Kidney glomerular epithelial cell (primary cell): ENCODE measurements around the gene SCAF4.

Experiments used
- DNase-seq: peaks from one replicate; lab custom pipeline; 2025; lab: John Stamatoyannopoulos, UW

Gene SCAF4

GRCh38 chr21:31713115-31713514, 18.8 kb downstream of the SCAF4 start:
- no peak for DNase-seq

GRCh38 chr21:31711745-31712285, 20.1 kb downstream of the SCAF4 start:
- no peak for DNase-seq

- no peak for DNase-seq
Observed at GRCh38 chr21:31711326-31711725, 20.6 kb downstream of the SCAF4 start.

GRCh38 chr21:31710586-31710985, 21.3 kb downstream of the SCAF4 start:
- no peak for DNase-seq

- DNase-seq: no peak
Observed at GRCh38 chr21:31708541-31708940, 23.4 kb downstream of the SCAF4 start.

GRCh38 chr21:31707499-31707898, 24.4 kb downstream of the SCAF4 start:
- DNase-seq: no peak

GRCh38 chr21:31706562-31706961, 25.4 kb downstream of the SCAF4 start:
- no peak for DNase-seq

GRCh38 chr21:31700040-31700439, 31.9 kb downstream of the SCAF4 start:
- no peak for DNase-seq

GRCh38 chr21:31698461-31698860, 33.5 kb downstream of the SCAF4 start:
- no peak for DNase-seq

- no peak for DNase-seq
Observed at GRCh38 chr21:31696424-31696823, 35.5 kb downstream of the SCAF4 start.

- DNase-seq: no peak
Observed at GRCh38 chr21:31693222-31693621, 38.7 kb downstream of the SCAF4 start.

GRCh38 chr21:31688603-31689368, 43.1 kb downstream of the SCAF4 start:
- DNase-seq: no peak

- DNase-seq: no peak
Observed at GRCh38 chr21:31687108-31687507, 44.8 kb downstream of the SCAF4 start.

- no peak for DNase-seq
Observed at GRCh38 chr21:31686272-31686915, 45.5 kb downstream of the SCAF4 start.

GRCh38 chr21:31684918-31685317, 47.0 kb downstream of the SCAF4 start:
- DNase-seq: no peak

- DNase-seq: no peak
Observed at GRCh38 chr21:31683029-31683428, 48.9 kb downstream of the SCAF4 start.

GRCh38 chr21:31682620-31683019, 49.3 kb downstream of the SCAF4 start:
- DNase-seq: no peak

GRCh38 chr21:31678478-31678877, 53.4 kb downstream of the SCAF4 start:
- no peak for DNase-seq

- DNase-seq: no peak
Observed at GRCh38 chr21:31677047-31677446, 54.9 kb downstream of the SCAF4 start.

- DNase-seq: no peak
Observed at GRCh38 chr21:31675960-31676359, 56.0 kb downstream of the SCAF4 start.

GRCh38 chr21:31675318-31675717, 56.6 kb downstream of the SCAF4 start:
- DNase-seq: no peak

- no peak for DNase-seq
Observed at GRCh38 chr21:31673321-31673912, 58.5 kb downstream of the SCAF4 start.

GRCh38 chr21:31671931-31672330, 60.0 kb downstream of the SCAF4 start:
- DNase-seq: no peak
